Measurements from ENCODE around the gene CTNNA3. TPM values are rescaled to one million over a fixed set of nuclear protein-coding genes. Genes with fewer than 3 reads are reported as not detected.

The CTNNA3 gene
- total RNA-seq, 2 donors from 2014 or later: 3.2 to 7.2 TPM

DNA sequence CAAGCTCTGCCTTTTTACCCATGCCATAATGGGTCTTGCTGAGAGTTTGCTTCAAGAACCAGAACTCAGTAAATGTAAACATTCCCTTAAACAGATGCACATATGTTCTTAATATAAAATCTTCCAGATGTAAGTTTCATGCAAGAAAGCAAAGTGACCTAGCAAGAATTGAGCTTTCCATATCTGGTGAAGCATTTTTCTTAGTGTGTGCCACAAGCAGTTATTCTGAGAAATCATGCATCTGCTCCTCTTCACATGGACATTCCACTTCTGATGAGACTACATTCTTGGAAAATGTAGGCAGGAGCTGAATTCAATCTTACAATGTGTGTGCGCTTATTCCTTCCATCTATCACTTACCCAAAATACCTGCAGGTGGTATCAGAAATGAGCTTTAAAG is 997.9 kb downstream of the CTNNA3 start:
- no peaks in the 10 kb centered on the region for H3K4me1 Mint-ChIP-seq
- H3K36me3 Mint-ChIP-seq (ENCODE audit: low read depth): no peaks in the 10 kb centered on the region
- no peak overlapping the region for H3K4me3 Mint-ChIP-seq
- no peak for TF ChIP-seq CTCF (conservative IDR thresholded peaks at IDR 0.05)
- no peak for DNase-seq
- H3K9ac ChIP-seq (ENCODE audit: extremely low read depth, low read length, poor library complexity, severe bottlenecking): no peak overlapping the region
- H3K4me1 ChIP-seq (ENCODE audit: control insufficient read depth, insufficient read depth, low read length): no peaks in the 10 kb centered on the region
- H3K4me3 ChIP-seq (ENCODE audit: low read length): no peak overlapping the region
- no peak overlapping the region for H3K27ac ChIP-seq (ENCODE audit: low read depth, low read length)
- no peak overlapping the region for H3K27ac Mint-ChIP-seq
- no peaks in the 10 kb centered on the region for H3K9me3 ChIP-seq (ENCODE audit: control insufficient read depth, low read length)
- H3K27me3 Mint-ChIP-seq (ENCODE audit: insufficient read depth): no peaks in the 10 kb centered on the region
- WGBS, 2 experiments (ENCODE audit: insufficient coverage in 1 of 2, insufficient read length in 1 of 2): 60% methylated on average over 1 of the region's 1 CpG; no CpG with 5 or more reads in 1 of the 2 experiments
- H3K27me3 ChIP-seq (ENCODE audit: control insufficient read depth, insufficient read depth, low read length, poor library complexity, severe bottlenecking): no peaks in the 10 kb centered on the region
- H3K9me3 Mint-ChIP-seq: peaks cover under 1% of the 10 kb centered on the region
- no peaks in the 10 kb centered on the region for H3K36me3 ChIP-seq (ENCODE audit: control insufficient read depth, insufficient read depth, low read length)

DNA sequence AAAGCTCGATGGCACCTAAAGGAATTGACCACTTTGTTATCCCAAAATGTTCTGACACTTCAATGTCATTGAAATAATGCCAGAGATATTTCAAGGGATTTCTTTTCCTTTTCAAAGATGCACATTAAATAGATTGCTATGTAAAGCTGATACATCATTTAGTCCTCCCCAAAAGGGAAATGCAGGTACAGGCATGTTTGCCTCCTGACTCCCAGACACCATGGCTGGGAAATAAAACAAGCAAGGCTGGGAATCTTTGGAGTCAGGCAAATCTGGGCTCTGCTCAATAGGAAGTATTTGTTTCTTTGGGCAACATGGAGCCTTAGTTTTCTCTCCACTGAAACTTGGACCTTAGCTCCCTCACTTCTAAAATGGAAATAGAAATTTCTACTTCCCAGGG is 1000.9 kb downstream of the CTNNA3 start:
- no peaks in the 10 kb centered on the region for H3K36me3 ChIP-seq (ENCODE audit: control insufficient read depth, insufficient read depth, low read length)
- H3K9ac ChIP-seq (ENCODE audit: extremely low read depth, low read length, poor library complexity, severe bottlenecking): no peak overlapping the region
- no peak overlapping the region for H3K27ac ChIP-seq (ENCODE audit: low read depth, low read length)
- Mint-ChIP-seq H3K4me3 (no peak overlapping the region), H3K9me3 (peaks cover 24% of the 10 kb centered on the region), H3K27ac (no peak overlapping the region), H3K4me1 (no peaks in the 10 kb centered on the region), H3K36me3 (ENCODE audit: low read depth) (peaks cover 1% of the 10 kb centered on the region), H3K27me3 (ENCODE audit: insufficient read depth) (no peaks in the 10 kb centered on the region)
- no peaks in the 10 kb centered on the region for H3K27me3 ChIP-seq (ENCODE audit: control insufficient read depth, insufficient read depth, low read length, poor library complexity, severe bottlenecking)
- DNase-seq: no peak
- no peaks in the 10 kb centered on the region for H3K4me1 ChIP-seq (ENCODE audit: control insufficient read depth, insufficient read depth, low read length)
- WGBS, 2 experiments (ENCODE audit: insufficient coverage in 1 of 2, insufficient read length in 1 of 2): 100% methylated on average over 1 of the region's 1 CpG; no CpG with 5 or more reads in 1 of the 2 experiments
- no peaks in the 10 kb centered on the region for H3K9me3 ChIP-seq (ENCODE audit: control insufficient read depth, low read length)
- no peak overlapping the region for H3K4me3 ChIP-seq (ENCODE audit: low read length)
- TF ChIP-seq CTCF (conservative IDR thresholded peaks at IDR 0.05): no peak

DNA sequence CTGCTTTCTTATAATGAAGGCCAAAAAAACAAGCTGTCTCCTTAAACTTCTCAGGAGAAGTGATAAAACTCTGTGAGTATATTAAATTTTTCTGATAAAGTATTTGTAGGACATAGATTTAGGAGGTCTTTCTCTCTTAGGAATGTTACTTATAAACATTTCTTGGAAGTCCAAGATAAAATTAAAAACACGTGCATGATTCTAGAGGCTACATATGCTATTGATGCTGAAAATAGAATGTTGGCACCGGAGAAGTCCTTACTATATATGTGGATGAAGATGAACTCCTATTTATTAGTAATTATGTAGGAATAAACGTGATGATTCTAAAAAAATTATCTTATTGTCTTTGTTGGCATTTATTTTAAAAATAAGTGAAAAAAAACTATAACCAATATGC is 1011.4 kb downstream of the CTNNA3 start:
- DNase-seq: no peak
- Mint-ChIP-seq H3K9me3 (peaks cover 3% of the 10 kb centered on the region), H3K4me1 (no peaks in the 10 kb centered on the region), H3K27ac (no peak overlapping the region), H3K4me3 (no peak overlapping the region), H3K27me3 (ENCODE audit: insufficient read depth) (no peaks in the 10 kb centered on the region), H3K36me3 (ENCODE audit: low read depth) (no peaks in the 10 kb centered on the region)
- no peak for TF ChIP-seq CTCF (conservative IDR thresholded peaks at IDR 0.05)
- H3K27me3 ChIP-seq (ENCODE audit: control insufficient read depth, insufficient read depth, low read length, poor library complexity, severe bottlenecking): no peaks in the 10 kb centered on the region
- H3K36me3 ChIP-seq (ENCODE audit: control insufficient read depth, insufficient read depth, low read length): no peaks in the 10 kb centered on the region
- H3K27ac ChIP-seq (ENCODE audit: low read depth, low read length): no peak overlapping the region
- no peak overlapping the region for H3K4me3 ChIP-seq (ENCODE audit: low read length)
- WGBS, 2 experiments (ENCODE audit: insufficient coverage in 1 of 2, insufficient read length in 1 of 2): 94% methylated on average over 2 of the region's 3 CpGs; no CpG with 5 or more reads in 1 of the 2 experiments
- H3K9me3 ChIP-seq (ENCODE audit: control insufficient read depth, low read length): no peaks in the 10 kb centered on the region
- no peaks in the 10 kb centered on the region for H3K4me1 ChIP-seq (ENCODE audit: control insufficient read depth, insufficient read depth, low read length)
- no peak overlapping the region for H3K9ac ChIP-seq (ENCODE audit: extremely low read depth, low read length, poor library complexity, severe bottlenecking)
